DND-41 (cell line): ENCODE results near the gene ZNF514.

ENCODE experiments used
- ATAC-seq: fragments of 200-7000 bp; cut with Tn5 transposase; 3 replicates; pipeline ENCODE4 v1.9.1; 2021; ENCODE audit warnings: low read depth; ENCODE audit not compliant: insufficient read depth
- DNase-seq: peaks from one replicate; pipeline ENCODE4 v3.0.0-alpha.2; 2020
- H2AFZ ChIP-seq: 2 replicates; pipeline ENCODE4 v1.6.0; 2012; ENCODE audit warnings: low read depth, low read length
- H3K27ac ChIP-seq: 2 replicates; pipeline ENCODE4 v1.5.1; 2012; ENCODE audit warnings: low read length, inconsistent platforms
- H3K27me3 ChIP-seq: fragments of 200-600 bp; sonication (generic); 2 replicates; pipeline ENCODE4 v1.6.0; 2012; ENCODE audit warnings: low read length, mild to moderate bottlenecking, inconsistent platforms; ENCODE audit not compliant: insufficient read depth, poor library complexity
- H3K36me3 ChIP-seq: 2 replicates; pipeline ENCODE4 v1.5.1; 2012; ENCODE audit warnings: low read length, inconsistent platforms; ENCODE audit not compliant: insufficient read depth
- H3K4me1 ChIP-seq: 2 replicates; pipeline ENCODE4 v1.5.1; 2012; ENCODE audit warnings: mild to moderate bottlenecking, low read length; ENCODE audit not compliant: insufficient read depth
- H3K4me2 ChIP-seq: 2 replicates; pipeline ENCODE4 v1.6.0; 2012; ENCODE audit warnings: mild to moderate bottlenecking, moderate library complexity, low read length, inconsistent platforms; ENCODE audit not compliant: insufficient read depth
- H3K4me3 ChIP-seq, 2 experiments: fragments of 200-600 bp in 1 of 2; shearing (Covaris generic) in 1 of 2; 2 replicates each; pipeline ENCODE4 v1.5.1; 2012 to 2016; ENCODE audit warnings: inconsistent platforms in 2 of 2, low read length in 2 of 2, mild to moderate bottlenecking in 2 of 2, low read depth in 1 of 2, moderate library complexity in 1 of 2
- H3K79me2 ChIP-seq: 2 replicates; pipeline ENCODE4 v1.6.0; 2012; ENCODE audit warnings: low read length, inconsistent platforms; ENCODE audit not compliant: insufficient read depth
- H3K9ac ChIP-seq: 2 replicates; pipeline ENCODE4 v1.6.0; 2012; ENCODE audit warnings: low read depth, mild to moderate bottlenecking, inconsistent platforms, low read length, moderate library complexity
- H3K9me3 ChIP-seq: 2 replicates; pipeline ENCODE4 v1.5.1; 2012; ENCODE audit warnings: low read length, moderate library complexity, mild to moderate bottlenecking, inconsistent platforms; ENCODE audit not compliant: insufficient read depth, severe bottlenecking
- H4K20me1 ChIP-seq: 2 replicates; pipeline ENCODE4 v1.6.0; 2012; ENCODE audit warnings: low read length; ENCODE audit not compliant: insufficient read depth
- CTCF ChIP-seq: IDR thresholded peaks from 2 replicates; pipeline ENCODE4 v1.5.1; 2012; ENCODE audit warnings: borderline replicate concordance, low read length, moderate library complexity, mild to moderate bottlenecking; ENCODE audit not compliant: poor library complexity, severe bottlenecking; ENCODE audit errors: extremely low read depth
- EZH2 ChIP-seq: IDR thresholded peaks from 3 replicates; pipeline ENCODE4 v1.6.1; 2012; ENCODE audit warnings: borderline replicate concordance, low read depth, mild to moderate bottlenecking, moderate library complexity, low read length, inconsistent platforms; ENCODE audit not compliant: severe bottlenecking

Gene ZNF514

DNA sequence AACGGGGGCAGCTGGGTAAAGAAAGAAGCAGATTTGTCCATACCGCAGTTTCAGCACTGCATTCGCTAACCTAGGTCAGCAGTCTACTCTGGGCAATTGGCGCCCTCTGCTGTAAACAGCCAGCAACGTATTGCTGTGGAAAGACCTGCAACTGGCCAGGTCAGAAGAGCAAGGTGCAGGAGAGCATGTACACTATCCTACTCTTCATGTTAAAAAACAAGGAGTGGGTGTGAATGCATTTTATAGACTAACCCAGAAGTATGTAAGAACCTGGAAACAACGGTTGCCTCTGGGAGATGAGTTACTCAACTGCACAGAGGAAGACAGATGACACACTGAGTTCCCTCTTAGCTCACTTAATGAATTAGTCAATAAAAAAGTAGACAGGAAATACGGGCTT is 44.2 kb downstream of the ZNF514 start:
- peaks cover 55% of the 10 kb centered on the region for H3K79me2 ChIP-seq
- H3K4me3 ChIP-seq: no peak overlapping the region
- no peak overlapping the region for H3K27ac ChIP-seq
- no peaks in the 10 kb centered on the region for H3K9me3 ChIP-seq
- TF ChIP-seq CTCF (peak; percentile 92), EZH2 (no peak)
- no peak overlapping the region for H3K9ac ChIP-seq
- H3K27me3 ChIP-seq: no peaks in the 10 kb centered on the region
- peak; percentile 98 for ATAC-seq
- peaks cover 74% of the 10 kb centered on the region for H3K36me3 ChIP-seq
- H3K4me2 ChIP-seq: no peak overlapping the region
- H4K20me1 ChIP-seq: peaks cover 19% of the 10 kb centered on the region; the same call in 1 of the 2 replicates
- DNase-seq: peak; percentile 75
- peaks cover 24% of the 10 kb centered on the region for H3K4me1 ChIP-seq
- no peak overlapping the region for H2AFZ ChIP-seq

DNA sequence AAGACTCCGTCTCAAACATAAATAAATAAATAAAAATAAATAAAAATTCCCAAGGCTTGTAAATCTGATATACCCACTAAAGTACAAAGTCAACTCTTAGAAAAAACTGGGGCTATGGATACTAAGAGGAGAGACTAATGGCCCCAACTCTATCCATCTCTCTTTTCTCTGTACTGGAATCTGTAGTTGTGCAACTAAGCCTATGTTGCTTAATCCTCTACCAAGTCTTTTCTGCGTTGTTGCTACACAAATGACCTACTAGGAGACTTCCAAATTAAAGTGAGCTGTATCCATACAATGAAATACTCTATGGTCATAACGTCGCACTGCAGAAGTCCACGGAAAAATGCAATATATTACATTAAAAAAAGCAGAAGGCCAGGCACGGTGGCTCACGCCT is 46.2 kb downstream of the ZNF514 start:
- H2AFZ ChIP-seq: no peak overlapping the region
- H3K9ac ChIP-seq: no peak overlapping the region
- H3K4me2 ChIP-seq: no peak overlapping the region
- peaks cover 6% of the 10 kb centered on the region for H3K4me1 ChIP-seq
- H3K27ac ChIP-seq: no peak overlapping the region
- H3K9me3 ChIP-seq: no peaks in the 10 kb centered on the region
- no peak for TF ChIP-seq EZH2
- TF ChIP-seq CTCF: no peak
- peaks cover 36% of the 10 kb centered on the region for H3K79me2 ChIP-seq
- DNase-seq (no peak), ATAC-seq (no peak)
- peaks cover 84% of the 10 kb centered on the region for H3K36me3 ChIP-seq
- H3K4me3 ChIP-seq: no peak overlapping the region
- peaks cover 9% of the 10 kb centered on the region; the same call in 1 of the 2 replicates for H4K20me1 ChIP-seq
- H3K27me3 ChIP-seq: no peaks in the 10 kb centered on the region

DNA sequence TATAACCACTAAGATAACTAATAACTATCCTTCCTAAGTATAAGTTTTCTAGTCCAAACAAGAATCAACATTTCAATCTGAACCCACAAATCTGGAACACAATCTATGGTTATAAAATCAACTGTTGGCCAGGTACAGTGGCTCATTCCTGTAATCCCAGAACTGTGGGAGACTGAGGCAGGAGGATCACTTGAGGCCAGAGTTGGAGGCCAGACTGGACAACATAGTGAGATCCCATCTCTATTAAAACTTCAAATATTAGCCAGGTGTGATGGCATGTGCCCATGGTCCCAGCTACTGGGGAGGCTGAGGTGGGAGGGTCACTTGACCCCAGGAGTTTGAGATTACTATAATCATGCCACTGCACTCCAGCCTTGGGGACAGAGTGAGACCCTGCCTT is 49.3 kb downstream of the ZNF514 start:
- H2AFZ ChIP-seq: no peak overlapping the region
- no peak overlapping the region for H3K4me2 ChIP-seq
- H3K36me3 ChIP-seq: peaks cover 89% of the 10 kb centered on the region
- H4K20me1 ChIP-seq: peaks cover 4% of the 10 kb centered on the region; the same call in 1 of the 2 replicates
- peaks cover 15% of the 10 kb centered on the region for H3K79me2 ChIP-seq
- H3K9ac ChIP-seq: no peak overlapping the region
- no peaks in the 10 kb centered on the region for H3K27me3 ChIP-seq
- no peaks in the 10 kb centered on the region for H3K4me1 ChIP-seq
- H3K4me3 ChIP-seq: no peak overlapping the region
- no peak for TF ChIP-seq CTCF
- TF ChIP-seq EZH2: no peak
- DNase-seq (no peak), ATAC-seq (no peak)
- H3K9me3 ChIP-seq: no peaks in the 10 kb centered on the region
- no peak overlapping the region for H3K27ac ChIP-seq

DNA sequence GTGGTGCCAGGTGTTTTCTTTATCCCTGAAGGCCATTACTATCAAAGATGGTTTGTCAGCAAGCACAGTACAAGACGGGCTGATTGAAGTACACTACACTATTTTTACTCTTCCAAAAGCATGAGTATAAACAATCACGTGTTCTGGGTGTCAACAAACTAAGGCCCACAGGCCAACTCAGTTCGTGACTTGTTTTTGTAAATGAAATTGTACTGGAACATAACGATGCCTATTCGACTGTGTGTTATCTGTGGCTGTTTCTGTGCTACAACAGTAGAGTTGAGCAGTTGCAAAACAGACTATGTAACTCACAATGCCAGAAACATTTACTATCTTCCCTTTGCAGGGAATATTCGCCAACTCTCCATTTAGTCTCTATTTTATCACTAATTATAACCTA is 50.4 kb downstream of the ZNF514 start:
- Histone ChIP-seq H3K27me3 (no peaks in the 10 kb centered on the region), H3K4me3 (no peak overlapping the region), H3K79me2 (0 out of 2 replicates have a peak, but pooled peaks cover 6% of the 10 kb centered on the region), H3K9ac (no peak overlapping the region), H3K9me3 (no peaks in the 10 kb centered on the region), H3K27ac (no peak overlapping the region), H3K4me2 (no peak overlapping the region), H3K4me1 (no peaks in the 10 kb centered on the region), H4K20me1 (peaks cover 3% of the 10 kb centered on the region; the same call in 1 of the 2 replicates), H2AFZ (no peak overlapping the region), H3K36me3 (peaks cover 90% of the 10 kb centered on the region)
- DNase-seq (no peak), ATAC-seq (no peak)
- TF ChIP-seq EZH2: no peak
